Smooth muscle cell (in vitro differentiated cells): Measurements from ENCODE around the gene HOXD4. TPM values are rescaled to one million over a fixed set of nuclear protein-coding genes. Genes with fewer than 3 reads are reported as not detected.

Experiments
- DNase-seq: peaks from one replicate; lab custom pipeline; 2025; ENCODE audit not compliant: unreplicated experiment; lab: John Stamatoyannopoulos, UW
- H2AFZ ChIP-seq: fragments of 200-600 bp; sonication (generic); 2 replicates; pipeline ENCODE4 v1.6.0; 2016; ENCODE audit warnings: antibody characterized with exemption, low read depth, mild to moderate bottlenecking
- H3F3A ChIP-seq: fragments of 200-600 bp; sonication (generic); 2 replicates; pipeline ENCODE4 v1.6.0; 2017; ENCODE audit warnings: antibody characterized with exemption, low read depth
- H3K27ac ChIP-seq: fragments of 200-600 bp; sonication (generic); 2 replicates; pipeline ENCODE4 v1.5.1; 2016; ENCODE audit warnings: low read depth, mild to moderate bottlenecking
- H3K27me3 ChIP-seq: fragments of 200-600 bp; sonication (generic); 2 replicates; pipeline ENCODE4 v1.6.1; 2016; ENCODE audit warnings: low read depth, mild to moderate bottlenecking
- H3K36me3 ChIP-seq: fragments of 200-600 bp; sonication (generic); 2 replicates; pipeline ENCODE4 v1.5.1; 2016; ENCODE audit warnings: low read depth
- H3K4me1 ChIP-seq: fragments of 200-600 bp; sonication (generic); 2 replicates; pipeline ENCODE4 v1.5.1; 2016; ENCODE audit warnings: low read depth
- H3K4me2 ChIP-seq: fragments of 200-600 bp; sonication (generic); 2 replicates; pipeline ENCODE4 v1.6.0; 2016; ENCODE audit warnings: mild to moderate bottlenecking
- H3K4me3 ChIP-seq: fragments of 200-600 bp; sonication (generic); 2 replicates; pipeline ENCODE4 v1.5.1; 2016; ENCODE audit warnings: mild to moderate bottlenecking
- H3K79me2 ChIP-seq: fragments of 200-600 bp; sonication (generic); 2 replicates; pipeline ENCODE4 v1.6.0; 2016; ENCODE audit warnings: low read depth, mild to moderate bottlenecking
- H3K9ac ChIP-seq: fragments of 200-600 bp; sonication (generic); 2 replicates; pipeline ENCODE4 v1.6.0; 2016; ENCODE audit warnings: low read depth
- H3K9me3 ChIP-seq: fragments of 200-600 bp; sonication (generic); replicated peaks from 2 replicates; pipeline ENCODE4 v1.5.1; 2016; ENCODE audit warnings: low read depth
- H4K20me1 ChIP-seq: fragments of 200-600 bp; sonication (generic); 2 replicates; pipeline ENCODE4 v1.6.0; 2016; ENCODE audit warnings: low read depth
- CTCF ChIP-seq: fragments of 200-600 bp; sonication (generic); IDR thresholded peaks from 2 replicates; pipeline ENCODE4 v1.5.1; 2017; ENCODE audit warnings: borderline replicate concordance, mild to moderate bottlenecking, antibody characterized with exemption; ENCODE audit not compliant: insufficient read depth, poor library complexity, severe bottlenecking
- WGBS: methylation state at CpG from one replicate; pipeline ENCODE4 v1.1.7; 2016; ENCODE audit warnings: low lambda C conversion rate; 5-methylcytosine and 5-hydroxymethylcytosine counted together
- polyA plus RNA-seq: library from polyadenylated mRNA; unstranded; fragments of >200 nt; fragmentation: Nextera tagmentation; extraction: Ambion mirVana; gene quantifications from 2 replicates; pipeline ENCODE4 v1.2.1, GENCODE V29; 2016
- total RNA-seq: library from RNA; depleted of rRNA; stranded (reverse); fragments of >200 nt; gene quantifications from 2 replicates; pipeline ENCODE4 v1.2.3, GENCODE V29; 2014

HOXD4 gene
- total and polyA plus RNA-seq, 2 experiments from 2014 or later: not detected

- Histone ChIP-seq H2AFZ (no peak overlapping the region), H3K4me3 (no peak overlapping the region), H3K4me1 (no peaks in the 10 kb centered on the region), H3K27ac (no peak overlapping the region), H3K36me3 (no peaks in the 10 kb centered on the region), H4K20me1 (no peaks in the 10 kb centered on the region), H3F3A (no peaks in the 10 kb centered on the region), H3K4me2 (peak overlapping the region; percentile 25), H3K9me3 (no peaks in the 10 kb centered on the region), H3K79me2 (no peaks in the 10 kb centered on the region), H3K9ac (no peak overlapping the region), H3K27me3 (peaks cover 100% of the 10 kb centered on the region)
- DNase-seq: no peak
- WGBS: 4% methylated on average over 52 of the region's 52 CpGs
- no peak for TF ChIP-seq CTCF
Observed at GRCh38 chr2:176164611-176165369, 13.4 kb downstream of the HOXD4 start.

GRCh38 chr2:176165370-176166050 lies 14.2 kb downstream of the HOXD4 start:
- 8% methylated on average over 26 of the region's 26 CpGs for WGBS
- no peak overlapping the region for H3K4me3 ChIP-seq

GRCh38 chr2:176166272-176166671 lies 14.9 kb downstream of the HOXD4 start:
- H3K4me3 ChIP-seq: no peak overlapping the region
- 28% methylated on average over 2 of the region's 2 CpGs for WGBS
- no peaks in the 10 kb centered on the region for H3K4me1 ChIP-seq
- no peaks in the 10 kb centered on the region for H3K79me2 ChIP-seq
- H2AFZ ChIP-seq: no peak overlapping the region
- no peak overlapping the region for H3K4me2 ChIP-seq
- H3K36me3 ChIP-seq: no peaks in the 10 kb centered on the region
- no peaks in the 10 kb centered on the region for H4K20me1 ChIP-seq
- no peak for DNase-seq
- no peaks in the 10 kb centered on the region for H3F3A ChIP-seq
- H3K9me3 ChIP-seq: no peaks in the 10 kb centered on the region
- TF ChIP-seq CTCF: no peak
- H3K9ac ChIP-seq: no peak overlapping the region
- H3K27ac ChIP-seq: no peak overlapping the region
- H3K27me3 ChIP-seq: peaks cover 100% of the 10 kb centered on the region

More at GRCh38 chr2:176165370-176166050, 14.2 kb downstream of the HOXD4 start:
- Histone ChIP-seq H3K4me2 (no peak overlapping the region), H3K27me3 (peaks cover 100% of the 10 kb centered on the region), H3K27ac (no peak overlapping the region), H3K9me3 (no peaks in the 10 kb centered on the region), H3K4me1 (no peaks in the 10 kb centered on the region), H3K9ac (no peak overlapping the region), H2AFZ (no peak overlapping the region), H3K79me2 (no peaks in the 10 kb centered on the region), H3F3A (no peaks in the 10 kb centered on the region), H4K20me1 (no peaks in the 10 kb centered on the region), H3K36me3 (no peaks in the 10 kb centered on the region)
- no peak for DNase-seq
- TF ChIP-seq CTCF: no peak
